GM06990 (cell line): ENCODE results near the gene RFLNA.

Source experiments
- DNase-seq: peaks from one replicate; pipeline ENCODE4 v3.0.0-alpha.2; 2011; ENCODE audit not compliant: insufficient read length; ENCODE audit errors: extremely low read depth
- H3K27me3 ChIP-seq: replicated peaks from 2 replicates; pipeline ENCODE4 v1.6.0; 2011; ENCODE audit warnings: low read length; ENCODE audit not compliant: control insufficient read depth, insufficient read depth
- H3K36me3 ChIP-seq: 2 replicates; pipeline ENCODE4 v1.5.1; 2011; ENCODE audit warnings: low read length; ENCODE audit not compliant: control insufficient read depth, insufficient read depth
- H3K4me3 ChIP-seq: replicated peaks from 2 replicates; pipeline ENCODE4 v1.5.1; 2011; ENCODE audit warnings: low read depth, mild to moderate bottlenecking, control low read depth, low read length
- CTCF ChIP-seq: IDR thresholded peaks from 2 replicates; pipeline ENCODE4 v1.5.1; 2011; ENCODE audit warnings: low read length, control low read depth, mild to moderate bottlenecking, inconsistent platforms; ENCODE audit not compliant: insufficient read depth, poor library complexity, severe bottlenecking

Gene RFLNA

GRCh38 chr12:124294780-124295341, at the start of gene RFLNA:
RFLNA (plus strand) TSS chr12:124295093; CDS start chr12:124295430, 337 bp downstream.
- Histone ChIP-seq H3K27me3 (peaks cover 4% of the 10 kb centered on the region; the same call in 1 of the 2 replicates), H3K36me3 (no peaks in the 10 kb centered on the region), H3K4me3 (no peak within 1 kb of the TSS)
- no peak for DNase-seq
- no peak for TF ChIP-seq CTCF

- no peak for TF ChIP-seq CTCF
- no peak overlapping the region for H3K4me3 ChIP-seq
Observed at GRCh38 chr12:124247331-124247730, 47.6 kb upstream of the RFLNA start.

GRCh38 chr12:124248941-124249825, 45.7 kb upstream of the RFLNA start:
- Histone ChIP-seq H3K27me3 (no peaks in the 10 kb centered on the region; the same call in 1 of the 2 replicates), H3K4me3 (no peak overlapping the region), H3K36me3 (no peaks in the 10 kb centered on the region)
- DNase-seq = no peak
- no peak for TF ChIP-seq CTCF

More at GRCh38 chr12:124247331-124247730, 47.6 kb upstream of the RFLNA start:
- Histone ChIP-seq H3K36me3 (no peaks in the 10 kb centered on the region), H3K27me3 (no peaks in the 10 kb centered on the region; the same call in 1 of the 2 replicates)
- DNase-seq = no peak

DNA sequence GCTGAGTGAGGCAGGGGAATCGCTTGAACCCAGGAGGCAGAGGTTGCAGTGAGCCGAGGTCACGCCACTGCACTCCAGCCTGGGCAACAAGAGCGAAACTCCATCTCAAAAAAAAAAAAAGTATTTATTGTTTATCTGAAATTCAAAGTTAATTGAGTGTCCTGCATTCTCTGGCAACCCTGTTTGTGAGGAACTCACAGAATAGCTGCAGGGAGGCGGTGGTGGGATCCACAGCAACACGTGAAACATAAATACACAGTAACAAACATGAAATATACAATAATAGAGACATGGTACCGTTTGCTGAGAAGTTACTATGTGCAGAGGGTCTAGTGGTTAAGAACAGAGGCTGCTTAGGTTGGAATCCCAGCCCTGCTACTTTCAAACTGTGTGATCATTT, 43.7 kb upstream of the RFLNA start:
- no peak for DNase-seq
- Histone ChIP-seq H3K27me3 (no peaks in the 10 kb centered on the region; the same call in 1 of the 2 replicates), H3K4me3 (no peak overlapping the region), H3K36me3 (no peaks in the 10 kb centered on the region)
- no peak for TF ChIP-seq CTCF

- Histone ChIP-seq H3K36me3 (no peaks in the 10 kb centered on the region), H3K4me3 (no peak overlapping the region), H3K27me3 (no peaks in the 10 kb centered on the region; the same call in 1 of the 2 replicates)
- no peak for DNase-seq
- no peak for TF ChIP-seq CTCF
Observed at GRCh38 chr12:124252964-124253363, 41.9 kb upstream of the RFLNA start.
